ENCODE results near the gene LRRC57.

The LRRC57 gene

GRCh38 chr15:42504631-42505030 lies 44.0 kb downstream of the LRRC57 start:
- Histone ChIP-seq H4K20me1 (ENCODE audit: insufficient read depth) (no peaks in the 10 kb centered on the region), H3K4me2 (no peak overlapping the region), H2AFZ (ENCODE audit: low read depth) (no peak overlapping the region), H3K27ac (no peak overlapping the region), H3K4me3 (IDR thresholded peaks at IDR 0.05; ENCODE audit: insufficient read depth, low read depth, low read length) (no peak overlapping the region), H3K27me3 (ENCODE audit: insufficient read depth, low read depth) (no peaks in the 10 kb centered on the region), H3K36me3 (ENCODE audit: insufficient read depth) (no peaks in the 10 kb centered on the region), H3K9ac (no peak overlapping the region), H3K4me1 (ENCODE audit: low read depth, poor library complexity, severe bottlenecking) (no peaks in the 10 kb centered on the region), H3K79me2 (ENCODE audit: insufficient read depth, low read depth) (0 out of 2 replicates have a peak, but pooled peaks cover 8% of the 10 kb centered on the region)
- no peak for TF ChIP-seq CTCF (conservative IDR thresholded peaks at IDR 0.05; ENCODE audit: low read depth, low read length)

- Histone ChIP-seq H2AFZ (ENCODE audit: low read depth) (no peak overlapping the region), H3K4me1 (ENCODE audit: low read depth, poor library complexity, severe bottlenecking) (peaks cover under 1% of the 10 kb centered on the region), H3K79me2 (ENCODE audit: insufficient read depth, low read depth) (0 out of 2 replicates have a peak, but pooled peaks cover 8% of the 10 kb centered on the region), H3K27ac (no peak overlapping the region), H3K27me3 (ENCODE audit: insufficient read depth, low read depth) (no peaks in the 10 kb centered on the region), H3K4me3 (IDR thresholded peaks at IDR 0.05; ENCODE audit: insufficient read depth, low read depth, low read length) (no peak overlapping the region), H3K4me2 (no peak overlapping the region), H4K20me1 (ENCODE audit: insufficient read depth) (no peaks in the 10 kb centered on the region), H3K36me3 (ENCODE audit: insufficient read depth) (no peaks in the 10 kb centered on the region), H3K9ac (no peak overlapping the region)
- no peak for TF ChIP-seq CTCF (conservative IDR thresholded peaks at IDR 0.05; ENCODE audit: low read depth, low read length)
Measured at GRCh38 chr15:42503825-42504224, 44.8 kb downstream of the LRRC57 start.

- no peak for TF ChIP-seq CTCF (conservative IDR thresholded peaks at IDR 0.05; ENCODE audit: low read depth, low read length)
- Histone ChIP-seq H4K20me1 (ENCODE audit: insufficient read depth) (no peaks in the 10 kb centered on the region), H3K4me2 (no peak overlapping the region), H3K4me3 (IDR thresholded peaks at IDR 0.05; ENCODE audit: insufficient read depth, low read depth, low read length) (no peak overlapping the region), H3K27ac (no peak overlapping the region), H2AFZ (ENCODE audit: low read depth) (no peak overlapping the region), H3K9ac (no peak overlapping the region), H3K4me1 (ENCODE audit: low read depth, poor library complexity, severe bottlenecking) (peaks cover 9% of the 10 kb centered on the region), H3K36me3 (ENCODE audit: insufficient read depth) (no peaks in the 10 kb centered on the region), H3K27me3 (ENCODE audit: insufficient read depth, low read depth) (no peaks in the 10 kb centered on the region), H3K79me2 (ENCODE audit: insufficient read depth, low read depth) (0 out of 2 replicates have a peak, but pooled peaks cover 8% of the 10 kb centered on the region)
Measured at GRCh38 chr15:42502477-42502876, 46.1 kb downstream of the LRRC57 start.

GRCh38 chr15:42499858-42500609 lies 48.6 kb downstream of the LRRC57 start:
- Histone ChIP-seq H3K36me3 (ENCODE audit: insufficient read depth) (no peaks in the 10 kb centered on the region), H2AFZ (ENCODE audit: low read depth) (no peak overlapping the region), H3K4me2 (no peak overlapping the region), H3K27me3 (ENCODE audit: insufficient read depth, low read depth) (no peaks in the 10 kb centered on the region), H3K9ac (no peak overlapping the region), H3K4me3 (IDR thresholded peaks at IDR 0.05; ENCODE audit: insufficient read depth, low read depth, low read length) (no peak overlapping the region), H3K27ac (no peak overlapping the region), H3K79me2 (ENCODE audit: insufficient read depth, low read depth) (peaks cover 21% of the 10 kb centered on the region; the same call in 1 of the 2 replicates), H4K20me1 (ENCODE audit: insufficient read depth) (no peaks in the 10 kb centered on the region), H3K4me1 (ENCODE audit: low read depth, poor library complexity, severe bottlenecking) (peaks cover 21% of the 10 kb centered on the region)
- TF ChIP-seq CTCF (conservative IDR thresholded peaks at IDR 0.05; ENCODE audit: low read depth, low read length), result no peak

All from KMS-11 (cell line).